Measurements from ENCODE around the gene DGKG. TPM values are rescaled to one million over a fixed set of nuclear protein-coding genes. Genes with fewer than 3 reads are reported as not detected.
A peak's percentile ranks its signal among the peaks of the same experiment; 100 is the strongest.

The DGKG gene
- total and polyA plus RNA-seq, 9 of the 15 experiments (the other 6 are each of a cell fraction or from before 2014, with no cell fraction given): 0.01 to 0.36 (median 0.15) TPM

DNA sequence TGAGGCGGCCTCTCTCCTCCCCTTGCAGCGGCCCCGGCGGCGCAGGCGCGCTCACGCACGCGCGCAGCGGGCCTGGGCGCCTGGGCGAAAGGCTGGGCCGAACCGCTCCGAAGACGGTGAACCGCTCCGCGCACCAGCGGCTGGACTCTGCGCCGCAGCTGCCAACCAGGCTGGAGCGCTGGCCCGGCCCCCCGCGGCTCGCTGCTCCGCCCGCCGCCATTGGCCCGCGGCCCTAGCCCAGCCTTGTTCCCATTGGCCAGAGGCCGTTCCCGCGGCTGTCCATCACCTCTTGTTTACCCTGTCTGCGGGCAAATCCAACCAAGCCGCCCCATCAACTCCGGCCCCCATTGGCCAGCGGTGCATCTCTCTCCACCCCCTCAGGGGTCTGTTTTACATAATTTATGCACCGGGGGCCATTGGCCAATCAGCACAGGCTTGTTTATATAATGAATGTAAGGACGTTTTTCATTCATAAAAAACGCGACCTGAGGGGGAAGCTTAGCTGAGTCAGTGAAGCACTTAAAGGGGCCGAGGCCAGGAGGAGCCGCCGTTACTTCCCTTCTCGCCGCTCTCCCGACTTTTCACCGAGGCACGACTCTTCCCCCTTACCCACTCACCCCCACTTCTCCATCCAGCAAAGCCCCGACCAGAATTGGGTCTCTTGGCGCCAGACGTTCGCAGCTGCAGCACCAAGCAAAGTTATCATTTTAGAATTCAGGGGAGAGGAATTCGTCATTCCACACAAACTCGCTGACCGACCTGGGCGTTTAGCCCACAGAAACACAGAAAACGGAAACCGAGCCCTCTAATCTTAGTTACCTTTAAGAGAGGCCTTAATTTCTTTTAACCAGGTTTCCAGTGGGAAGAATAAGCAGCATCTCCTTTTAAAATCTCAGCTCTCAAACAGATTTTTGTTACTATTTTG is 252.8 kb downstream of the DGKG start, which contains the start of gene ETV5 (continued):
- TF ChIP-seq, protein P1, sequence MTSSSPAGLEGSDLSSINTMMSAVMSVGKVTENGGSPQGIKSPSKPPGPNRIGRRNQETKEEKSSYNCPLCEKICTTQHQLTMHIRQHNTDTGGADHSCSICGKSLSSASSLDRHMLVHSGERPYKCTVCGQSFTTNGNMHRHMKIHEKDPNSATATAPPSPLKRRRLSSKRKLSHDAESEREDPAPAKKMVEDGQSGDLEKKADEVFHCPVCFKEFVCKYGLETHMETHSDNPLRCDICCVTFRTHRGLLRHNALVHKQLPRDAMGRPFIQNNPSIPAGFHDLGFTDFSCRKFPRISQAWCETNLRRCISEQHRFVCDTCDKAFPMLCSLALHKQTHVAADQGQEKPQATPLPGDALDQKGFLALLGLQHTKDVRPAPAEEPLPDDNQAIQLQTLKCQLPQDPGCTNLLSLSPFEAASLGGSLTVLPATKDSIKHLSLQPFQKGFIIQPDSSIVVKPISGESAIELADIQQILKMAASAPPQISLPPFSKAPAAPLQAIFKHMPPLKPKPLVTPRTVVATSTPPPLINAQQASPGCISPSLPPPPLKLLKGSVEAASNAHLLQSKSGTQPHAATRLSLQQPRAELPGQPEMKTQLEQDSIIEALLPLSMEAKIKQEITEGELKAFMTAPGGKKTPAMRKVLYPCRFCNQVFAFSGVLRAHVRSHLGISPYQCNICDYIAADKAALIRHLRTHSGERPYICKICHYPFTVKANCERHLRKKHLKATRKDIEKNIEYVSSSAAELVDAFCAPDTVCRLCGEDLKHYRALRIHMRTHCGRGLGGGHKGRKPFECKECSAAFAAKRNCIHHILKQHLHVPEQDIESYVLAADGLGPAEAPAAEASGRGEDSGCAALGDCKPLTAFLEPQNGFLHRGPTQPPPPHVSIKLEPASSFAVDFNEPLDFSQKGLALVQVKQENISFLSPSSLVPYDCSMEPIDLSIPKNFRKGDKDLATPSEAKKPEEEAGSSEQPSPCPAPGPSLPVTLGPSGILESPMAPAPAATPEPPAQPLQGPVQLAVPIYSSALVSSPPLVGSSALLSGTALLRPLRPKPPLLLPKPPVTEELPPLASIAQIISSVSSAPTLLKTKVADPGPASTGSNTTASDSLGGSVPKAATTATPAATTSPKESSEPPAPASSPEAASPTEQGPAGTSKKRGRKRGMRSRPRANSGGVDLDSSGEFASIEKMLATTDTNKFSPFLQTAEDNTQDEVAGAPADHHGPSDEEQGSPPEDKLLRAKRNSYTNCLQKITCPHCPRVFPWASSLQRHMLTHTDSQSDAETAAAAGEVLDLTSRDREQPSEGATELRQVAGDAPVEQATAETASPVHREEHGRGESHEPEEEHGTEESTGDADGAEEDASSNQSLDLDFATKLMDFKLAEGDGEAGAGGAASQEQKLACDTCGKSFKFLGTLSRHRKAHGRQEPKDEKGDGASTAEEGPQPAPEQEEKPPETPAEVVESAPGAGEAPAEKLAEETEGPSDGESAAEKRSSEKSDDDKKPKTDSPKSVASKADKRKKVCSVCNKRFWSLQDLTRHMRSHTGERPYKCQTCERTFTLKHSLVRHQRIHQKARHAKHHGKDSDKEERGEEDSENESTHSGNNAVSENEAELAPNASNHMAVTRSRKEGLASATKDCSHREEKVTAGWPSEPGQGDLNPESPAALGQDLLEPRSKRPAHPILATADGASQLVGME (CRISPR knock-in tag; IDR thresholded peaks at IDR 0.05): no peak
- TF ChIP-seq ZNF507 (tag; conservative IDR thresholded peaks at IDR 0.05) (no peak), CXXC5 (CRISPR knock-in tag; IDR thresholded peaks at IDR 0.05) (peak; percentile 93), MTA3 (IDR thresholded peaks at IDR 0.05; ENCODE audit: borderline replicate concordance) (peak; percentile 88; the same call in 1 of the 2 replicates), FIP1L1 (IDR thresholded peaks at IDR 0.05; ENCODE audit: low read depth, low read length, poor library complexity, severe bottlenecking) (peak; percentile 34), PML (IDR thresholded peaks at IDR 0.05; ENCODE audit: low read length) (no peak; the same call in 1 of the 2 replicates), PHF8 (IDR thresholded peaks at IDR 0.05; ENCODE audit: borderline replicate concordance, low read length) (peak; percentile 58), ETV5 (CRISPR knock-in tag; IDR thresholded peaks at IDR 0.05; ENCODE audit: low read depth) (0 out of 2 replicates have a peak, but pooled peaks have one; percentile 35), MTA1 (IDR thresholded peaks at IDR 0.05; ENCODE audit: borderline replicate concordance) (no peak), SP1 (CRISPR knock-in tag; IDR thresholded peaks at IDR 0.05) (peak; percentile 14; the same call in 1 of the 2 replicates), MAFF (IDR thresholded peaks at IDR 0.05; ENCODE audit: low read length) (peak; percentile 29; the same call in 1 of the 2 replicates), RBM25 (IDR thresholded peaks at IDR 0.05; ENCODE audit: low read depth, low read length, severe bottlenecking) (peak; percentile 100), SPI1 (IDR thresholded peaks at IDR 0.05; ENCODE audit: borderline replicate concordance, low read depth, low read length) (peak; percentile 75), NFRKB (IDR thresholded peaks at IDR 0.05; ENCODE audit: low read depth) (peak; percentile 35; the same call in 1 of the 2 replicates)
- TF ChIP-seq, protein P2, sequence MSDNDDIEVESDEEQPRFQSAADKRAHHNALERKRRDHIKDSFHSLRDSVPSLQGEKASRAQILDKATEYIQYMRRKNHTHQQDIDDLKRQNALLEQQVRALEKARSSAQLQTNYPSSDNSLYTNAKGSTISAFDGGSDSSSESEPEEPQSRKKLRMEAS (CRISPR knock-in tag; IDR thresholded peaks at IDR 0.05): peak; percentile 50; the same call in 1 of the 2 replicates
- TF ChIP-seq, protein P3, sequence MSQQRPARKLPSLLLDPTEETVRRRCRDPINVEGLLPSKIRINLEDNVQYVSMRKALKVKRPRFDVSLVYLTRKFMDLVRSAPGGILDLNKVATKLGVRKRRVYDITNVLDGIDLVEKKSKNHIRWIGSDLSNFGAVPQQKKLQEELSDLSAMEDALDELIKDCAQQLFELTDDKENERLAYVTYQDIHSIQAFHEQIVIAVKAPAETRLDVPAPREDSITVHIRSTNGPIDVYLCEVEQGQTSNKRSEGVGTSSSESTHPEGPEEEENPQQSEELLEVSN (IDR thresholded peaks at IDR 0.05; ENCODE audit: borderline replicate concordance in 1 of 2, extremely low read depth in 1 of 2, insufficient read depth in 1 of 2, insufficient read length in 1 of 2, low read depth in 1 of 2, low read length in 1 of 2, poor library complexity in 1 of 2, severe bottlenecking in 1 of 2): peak in 1 of 2 experiments; percentile 33
- TF ChIP-seq, protein P4, sequence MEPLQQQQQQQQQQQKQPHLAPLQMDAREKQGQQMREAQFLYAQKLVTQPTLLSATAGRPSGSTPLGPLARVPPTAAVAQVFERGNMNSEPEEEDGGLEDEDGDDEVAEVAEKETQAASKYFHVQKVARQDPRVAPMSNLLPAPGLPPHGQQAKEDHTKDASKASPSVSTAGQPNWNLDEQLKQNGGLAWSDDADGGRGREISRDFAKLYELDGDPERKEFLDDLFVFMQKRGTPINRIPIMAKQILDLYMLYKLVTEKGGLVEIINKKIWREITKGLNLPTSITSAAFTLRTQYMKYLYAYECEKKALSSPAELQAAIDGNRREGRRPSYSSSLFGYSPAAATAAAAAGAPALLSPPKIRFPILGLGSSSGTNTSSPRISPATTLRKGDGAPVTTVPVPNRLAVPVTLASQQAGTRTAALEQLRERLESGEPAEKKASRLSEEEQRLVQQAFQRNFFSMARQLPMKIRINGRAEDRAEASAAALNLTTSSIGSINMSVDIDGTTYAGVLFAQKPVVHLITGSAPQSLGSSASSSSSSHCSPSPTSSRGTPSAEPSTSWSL (CRISPR knock-in tag; IDR thresholded peaks at IDR 0.05; ENCODE audit: borderline replicate concordance): no peak
